DMS153 treated with DMSO at 0.1 percent for 48 hours (cell line): Measurements from ENCODE around the gene BORA.
"Not testable (repeated sequence)": the region's sequence is repeated elsewhere in the genome, so short reads cannot be mapped to it uniquely, and the experiment has no call there.

Experiments
- DNase-seq: peaks from one replicate; lab custom pipeline; 2025; ENCODE audit not compliant: unreplicated experiment; lab: John Stamatoyannopoulos, UW

The BORA gene

DNA sequence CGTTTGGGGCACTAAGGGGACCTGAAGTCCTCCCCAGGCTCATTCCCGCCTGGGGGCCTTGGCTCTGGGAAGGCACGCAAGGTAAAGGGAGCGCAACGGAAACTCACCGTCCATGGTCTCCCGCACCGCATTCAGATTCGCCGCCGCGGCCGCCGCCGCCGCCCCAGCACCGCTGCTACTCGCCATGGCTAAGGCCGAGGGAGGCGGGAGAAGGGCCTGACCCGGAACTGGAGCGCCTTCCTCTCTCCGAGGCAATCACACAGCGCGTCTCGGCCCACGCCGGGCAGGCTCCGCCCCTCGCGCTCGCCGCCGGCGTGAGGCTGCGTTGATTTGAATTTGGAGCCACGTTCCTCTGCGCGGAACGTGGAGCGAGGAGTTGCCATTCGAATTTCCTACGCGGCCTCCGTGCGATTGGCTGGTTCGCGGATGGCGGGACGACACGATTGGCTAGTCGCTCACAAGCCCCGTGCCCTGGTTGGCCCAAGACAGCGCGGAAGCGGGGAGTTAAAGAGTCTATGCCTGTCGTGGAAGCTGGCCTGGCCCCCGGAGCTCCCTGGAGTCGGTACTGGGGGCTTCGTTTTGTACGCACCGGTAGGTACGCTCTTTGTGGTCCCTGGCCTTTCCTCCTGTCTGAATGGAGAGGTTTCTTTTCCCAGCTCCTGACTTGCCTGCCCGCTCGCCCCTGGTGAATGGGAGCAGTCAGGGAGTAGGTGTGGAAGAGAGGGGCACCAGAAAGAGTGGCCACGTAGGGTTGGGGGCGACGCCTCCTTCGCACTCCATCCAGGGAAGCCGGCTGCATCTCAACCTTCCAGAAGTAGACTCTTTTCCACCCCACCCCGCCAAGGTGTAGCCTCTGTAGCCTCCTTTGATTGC is at the start of gene BORA, which contains the start of gene MZT1:
TSS of gene BORA (plus strand) at position 507 of the 873 bp plus-strand sequence. CDS start 1,018 bp downstream, outside the sequence.
TSS of gene MZT1 (minus strand) at position 213 of the 873 bp plus-strand sequence. CDS start at position 186, 27 bp downstream.
- peak; percentile 87 for DNase-seq

GRCh38 chr13:72678312-72678711 is 49.4 kb upstream of the BORA start:
- no peak for DNase-seq

DNA sequence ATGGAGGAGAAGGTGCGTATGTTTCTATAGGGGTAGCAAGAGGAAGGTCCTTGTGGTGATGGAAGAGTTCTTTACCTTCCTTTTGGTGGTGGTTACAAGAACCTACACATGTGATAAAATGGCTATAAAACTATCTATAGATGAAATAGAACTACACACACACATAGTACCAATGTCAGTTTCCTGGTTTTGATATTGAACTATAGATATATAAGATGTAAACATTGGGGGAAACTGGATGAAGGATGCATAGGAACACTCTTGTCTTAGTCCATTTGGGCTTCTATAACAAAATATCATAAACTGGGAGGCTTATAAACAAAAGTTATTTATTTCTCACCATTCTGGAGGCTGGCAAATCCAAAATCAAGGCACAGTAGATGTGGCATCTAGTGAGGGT is 47.4 kb upstream of the BORA start:
- no peak for DNase-seq

- no peak for DNase-seq
Observed at GRCh38 chr13:72686766-72687165, 41.0 kb upstream of the BORA start.

GRCh38 chr13:72689181-72689696 is 38.5 kb upstream of the BORA start:
- no peak for DNase-seq

GRCh38 chr13:72692884-72693514 is 34.7 kb upstream of the BORA start:
- DNase-seq, result no peak

GRCh38 chr13:72693832-72694231 is 33.9 kb upstream of the BORA start:
- no peak for DNase-seq

DNA sequence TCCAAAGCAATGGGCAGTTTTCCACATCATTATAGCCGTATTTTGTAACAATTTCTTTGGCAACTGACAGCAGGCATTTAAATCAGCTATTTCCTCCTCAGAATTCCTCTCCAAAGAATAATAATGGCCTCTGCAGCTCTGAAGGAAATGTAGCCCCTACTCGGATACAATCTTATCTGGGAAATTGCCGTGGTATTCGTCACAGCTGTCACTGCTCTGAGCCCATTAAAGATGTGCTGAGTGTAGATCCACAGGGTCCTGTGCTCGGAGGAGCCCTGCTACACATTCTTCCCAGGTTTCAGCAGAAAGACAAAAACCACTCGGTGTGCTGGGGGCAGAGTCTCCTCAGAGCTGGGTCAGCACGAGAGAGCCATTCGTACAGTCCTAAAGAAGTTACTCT is 33.4 kb upstream of the BORA start:
- no peak for DNase-seq

GRCh38 chr13:72696579-72696978 is 31.1 kb upstream of the BORA start:
- DNase-seq, result peak; percentile 2

GRCh38 chr13:72698164-72698563 is 29.6 kb upstream of the BORA start:
- no peak for DNase-seq

GRCh38 chr13:72700509-72700908 is 27.2 kb upstream of the BORA start:
- no peak for DNase-seq

DNA sequence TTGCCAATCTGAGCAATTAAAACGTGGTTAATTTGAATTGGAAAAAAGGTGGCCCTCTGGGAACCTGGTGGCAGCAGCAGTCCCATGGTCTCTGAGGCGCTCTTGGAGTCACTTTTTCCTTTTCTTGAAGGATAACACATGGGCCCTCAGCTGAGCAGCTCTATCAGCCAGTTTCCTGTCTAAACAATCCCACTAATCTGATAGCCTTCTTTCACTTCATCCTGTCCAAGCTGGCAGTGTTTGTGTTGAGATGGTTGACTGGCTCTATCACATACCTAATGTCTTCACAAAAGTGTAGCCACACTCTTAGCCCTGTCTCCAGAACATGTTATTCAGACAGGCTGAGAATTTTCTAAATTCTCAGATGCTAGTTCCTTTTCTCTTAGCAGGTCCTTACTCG is 10.9 kb upstream of the BORA start:
- DNase-seq, result no peak

DNA sequence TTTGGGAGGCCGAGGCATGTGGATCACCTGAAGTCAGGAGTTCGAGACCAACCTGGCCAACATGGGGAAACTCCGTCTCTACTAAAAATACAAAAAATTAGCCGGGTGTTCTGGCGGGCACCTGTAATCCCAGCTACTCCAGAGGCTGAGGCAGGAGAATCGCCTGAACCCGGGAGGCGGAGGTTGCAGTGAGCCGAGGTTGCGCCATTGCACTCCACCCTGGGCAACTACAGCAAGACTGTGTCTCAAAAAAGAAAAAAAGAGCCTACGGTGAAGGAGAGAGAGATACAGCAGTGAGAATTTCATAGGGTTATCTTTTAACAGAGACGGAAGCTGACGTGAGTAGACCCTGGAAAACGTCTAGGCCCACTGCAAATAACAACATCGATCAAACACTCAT is 1.5 kb upstream of the BORA start:
- not testable (repeated sequence) for DNase-seq

- DNase-seq, result peak; percentile 40
Observed at GRCh38 chr13:72726726-72727416, 852 bp upstream of the BORA start.

- no peak for DNase-seq
Observed at GRCh38 chr13:72728290-72728605, 525 bp downstream of the BORA start.

GRCh38 chr13:72737033-72737432 is 9.3 kb downstream of the BORA start:
- DNase-seq, result no peak

GRCh38 chr13:72740015-72740414 is 12.3 kb downstream of the BORA start:
- no peak for DNase-seq

GRCh38 chr13:72745260-72745659 is 17.5 kb downstream of the BORA start:
- DNase-seq, result no peak

- no peak for DNase-seq
Observed at GRCh38 chr13:72751220-72751619, 23.5 kb downstream of the BORA start.

DNA sequence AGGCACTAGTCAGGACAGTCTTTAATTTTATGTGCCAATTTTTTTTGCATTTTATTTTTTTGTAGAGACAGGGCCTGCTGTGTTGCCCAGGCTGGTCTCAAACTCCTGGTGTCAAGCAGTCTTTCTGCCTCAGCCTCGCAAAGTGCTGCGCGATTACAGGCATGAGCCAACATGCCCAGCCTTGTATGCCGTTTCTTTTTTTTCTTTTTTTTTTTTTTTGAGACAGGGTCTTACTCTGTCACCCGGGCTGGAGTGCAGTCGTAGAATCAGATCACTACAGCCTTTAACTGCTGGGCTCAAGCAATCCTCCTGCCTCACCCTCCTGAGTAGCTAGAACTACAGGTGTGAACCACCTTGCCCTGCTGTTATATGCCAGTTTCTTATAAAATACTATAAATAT is 26.4 kb downstream of the BORA start:
- DNase-seq, result no peak

- DNase-seq, result no peak
Observed at GRCh38 chr13:72757792-72758535, 30.2 kb downstream of the BORA start.
